ENCODE data around the gene SLC5A12. TPM values are rescaled to one million over a fixed set of nuclear protein-coding genes. Genes with fewer than 3 reads are reported as not detected.

Gene SLC5A12
- total RNA-seq, 1 experiment from 2014 or later = not detected

DNA sequence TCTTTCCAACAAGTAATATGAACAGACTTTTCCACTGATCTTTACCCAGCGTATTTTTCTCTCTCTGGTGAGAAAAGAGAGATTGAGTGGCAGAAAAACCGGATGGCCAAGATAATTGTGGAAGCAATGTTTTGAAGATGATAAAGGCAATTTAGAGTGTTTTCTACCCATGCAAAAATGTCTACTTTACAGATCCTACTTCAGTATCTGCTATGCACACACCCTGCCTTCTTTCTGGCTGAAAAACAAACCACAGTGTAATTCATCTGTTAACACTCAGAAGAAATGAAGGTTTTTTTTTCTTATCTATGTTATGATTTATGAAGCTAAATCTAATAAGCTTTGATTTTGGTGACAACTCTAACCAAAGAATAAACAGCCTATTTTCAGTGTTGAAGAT, 56.8 kb downstream of the SLC5A12 start:
- TF ChIP-seq EZH2phosphoT487 (IDR thresholded peaks at IDR 0.05; ENCODE audit: borderline replicate concordance, low read length) (no peak), EZH2 (IDR thresholded peaks at IDR 0.05; ENCODE audit: low read length, unreplicated experiment) (no peak), CTCF (conservative IDR thresholded peaks at IDR 0.05; ENCODE audit: low read depth, low read length) (no peak)
- H3K4me2 ChIP-seq (ENCODE audit: low read length) = no peak overlapping the region

GRCh38 chr11:26662916-26663315, 58.9 kb downstream of the SLC5A12 start:
- POLR2A ChIA-PET (ENCODE audit: unreplicated experiment) = no interaction called here
- intact Hi-C loops (cut with micrococcal nuclease) = no loop called here
- no peaks in the 10 kb centered on the region for H3K9me2 ChIP-seq (replicated peaks; ENCODE audit: low read length)

More for the DNA sequence above, 56.8 kb downstream of the SLC5A12 start:
- intact Hi-C loops (cut with micrococcal nuclease) = no loop called here
- no TSS peak for BruUV-seq (replicated peaks)
- Histone ChIP-seq H2AFZ (ENCODE audit: low read length) (no peak overlapping the region), H3F3A (ENCODE audit: low read length, unreplicated experiment) (no peaks in the 10 kb centered on the region), H3K4me3 (ENCODE audit: low read length) (no peak overlapping the region), H3K9me3 (ENCODE audit: low read length) (no peaks in the 10 kb centered on the region), H3K27me3 (ENCODE audit: low read length) (peaks cover 10% of the 10 kb centered on the region; the same call in 1 of the 2 replicates), H3K9me2 (replicated peaks; ENCODE audit: low read length) (no peaks in the 10 kb centered on the region), H3K36me3 (ENCODE audit: low read depth, low read length) (no peaks in the 10 kb centered on the region), H3K4me1 (ENCODE audit: insufficient read depth, low read length) (no peaks in the 10 kb centered on the region), H3K79me2 (ENCODE audit: low read length) (no peaks in the 10 kb centered on the region), H3K27ac (ENCODE audit: low read length) (no peak overlapping the region), H3K9ac (ENCODE audit: low read length) (no peak overlapping the region), H4K20me1 (ENCODE audit: low read length) (no peaks in the 10 kb centered on the region)
- POLR2A ChIA-PET (ENCODE audit: unreplicated experiment) = no interaction called here
- CTCF ChIA-PET = no interaction called here
- DNase-seq = no peak
- ATAC-seq = no peak

More at GRCh38 chr11:26662916-26663315, 58.9 kb downstream of the SLC5A12 start:
- Histone ChIP-seq H3F3A (ENCODE audit: low read length, unreplicated experiment) (no peaks in the 10 kb centered on the region), H3K27ac (ENCODE audit: low read length) (no peak overlapping the region), H3K4me1 (ENCODE audit: insufficient read depth, low read length) (no peaks in the 10 kb centered on the region), H3K27me3 (ENCODE audit: low read length) (peaks cover 10% of the 10 kb centered on the region; the same call in 1 of the 2 replicates), H2AFZ (ENCODE audit: low read length) (no peak overlapping the region), H3K4me2 (ENCODE audit: low read length) (no peak overlapping the region), H3K36me3 (ENCODE audit: low read depth, low read length) (no peaks in the 10 kb centered on the region), H3K4me3 (ENCODE audit: low read length) (no peak overlapping the region), H3K9me3 (ENCODE audit: low read length) (no peaks in the 10 kb centered on the region), H3K79me2 (ENCODE audit: low read length) (no peaks in the 10 kb centered on the region), H4K20me1 (ENCODE audit: low read length) (no peaks in the 10 kb centered on the region), H3K9ac (ENCODE audit: low read length) (no peak overlapping the region)
- ATAC-seq = no peak
- no TSS peak for BruUV-seq (replicated peaks)
- TF ChIP-seq CTCF (conservative IDR thresholded peaks at IDR 0.05; ENCODE audit: low read depth, low read length) (no peak), EZH2 (IDR thresholded peaks at IDR 0.05; ENCODE audit: low read length, unreplicated experiment) (no peak), EZH2phosphoT487 (IDR thresholded peaks at IDR 0.05; ENCODE audit: borderline replicate concordance, low read length) (no peak)
- DNase-seq = no peak
- CTCF ChIA-PET = no interaction called here
